ENCODE results near the gene OSBP2. TPM values are rescaled to one million over a fixed set of nuclear protein-coding genes. Genes with fewer than 3 reads are reported as not detected.
"Not testable (repeated sequence)": the region's sequence is repeated elsewhere in the genome, so short reads cannot be mapped to it uniquely, and the experiment has no call there.

OSBP2 gene
- total and polyA plus RNA-seq, 5 experiments from 2014 or later: 0.60 to 1.8 (median 0.75) TPM

DNA sequence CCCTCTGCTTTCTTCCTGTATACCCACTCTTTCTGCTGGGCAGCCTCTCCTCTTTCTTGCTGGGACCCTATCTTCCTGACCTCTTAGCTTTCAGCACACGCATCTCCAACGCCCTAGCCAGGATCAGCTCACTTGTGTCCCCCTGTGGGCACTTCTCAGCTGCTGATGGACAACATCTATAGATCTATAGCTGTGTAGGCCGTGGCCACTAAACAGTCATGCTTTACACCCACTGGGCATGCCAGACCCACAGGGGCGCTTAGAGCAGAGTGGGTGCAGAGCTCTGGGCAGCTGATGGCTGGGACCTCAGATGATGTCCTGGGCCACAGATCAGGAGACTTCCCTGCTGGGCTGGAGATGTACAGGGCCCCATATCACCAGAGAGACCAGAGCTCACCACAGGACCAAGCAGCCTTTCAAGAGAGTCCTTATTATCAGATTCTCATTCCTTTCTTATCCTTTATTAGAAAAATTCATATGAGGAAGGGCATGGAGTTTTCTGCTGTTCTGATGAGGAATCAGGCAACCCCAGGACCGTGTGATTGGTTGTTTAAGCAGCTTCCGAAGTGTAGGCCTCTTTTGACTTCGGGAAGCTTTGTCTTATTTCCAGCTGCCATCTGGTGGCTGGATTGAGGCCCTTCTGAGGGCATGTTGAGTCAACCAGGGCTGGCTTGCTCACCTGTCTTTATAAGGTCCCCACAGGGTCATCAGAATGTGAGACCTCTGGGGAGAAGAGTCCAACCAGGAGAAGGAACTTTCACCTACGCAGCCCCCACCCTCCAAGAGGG lies 60.5 kb downstream of the OSBP2 start:
- POLR2A ChIA-PET: interaction anchor here (0.9 to 1.7 kb wide), 2 partner anchors 119 to 120 kb away, joined by 4 to 9 read pairs; partner anchors contain the start of gene SLC35E4
- peaks cover 1 to 10% (median 5%) of the 10 kb centered on the region in 5 donors for H3K27me3 Mint-ChIP-seq
- H3K4me1 Mint-ChIP-seq: peaks cover 0 to 3% (median under 1%) of the 10 kb centered on the region in 4 donors
- peaks cover 0 to 5% (median 0%) of the 10 kb centered on the region in 9 donors for H3K9me3 Mint-ChIP-seq
- H3K4me3 Mint-ChIP-seq: no peak overlapping the region
- H3K36me3 Mint-ChIP-seq: peaks cover 0 to 5% (median 2%) of the 10 kb centered on the region in 3 donors
- peak; percentile 48 to 79 for ATAC-seq
- H3K27ac Mint-ChIP-seq: peak overlapping the region in 4 of 10 donors; percentile 19 to 88 (median 28)
- DNase-seq: peak in 7 of 10 donors; percentile 12 to 38 (median 32)

DNA sequence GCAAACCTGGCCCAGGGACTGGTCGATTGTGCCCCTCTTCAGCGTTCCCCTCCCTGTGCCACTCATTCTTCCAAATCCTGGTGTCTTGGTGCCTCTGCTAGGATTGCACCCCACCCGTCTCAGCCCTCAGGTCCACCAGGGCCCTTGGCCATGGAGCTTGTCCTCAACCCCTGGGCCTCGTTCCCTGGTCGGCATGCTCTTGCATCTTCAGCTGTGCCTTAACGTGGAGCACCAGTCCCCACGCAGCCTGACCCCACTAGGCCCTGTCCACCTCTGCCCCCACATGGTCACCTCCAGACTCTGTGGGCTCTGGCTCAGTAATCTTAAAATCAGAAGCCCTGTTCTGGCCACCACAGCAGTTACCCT lies 61.1 kb downstream of the OSBP2 start:
- peaks cover 1 to 10% (median 5%) of the 10 kb centered on the region in 5 donors for H3K27me3 Mint-ChIP-seq
- peaks cover 0 to 3% (median under 1%) of the 10 kb centered on the region in 4 donors for H3K4me1 Mint-ChIP-seq
- ATAC-seq: no peak
- no peak overlapping the region for H3K4me3 Mint-ChIP-seq
- H3K9me3 Mint-ChIP-seq: peaks cover 0 to 5% (median 0%) of the 10 kb centered on the region in 9 donors
- DNase-seq: no peak
- POLR2A ChIA-PET: interaction anchor here (0.9 to 1.7 kb wide), 2 partner anchors 120 to 121 kb away, joined by 4 to 9 read pairs; partner anchors contain the start of gene SLC35E4
- peak overlapping the region in 2 of 10 donors; percentile 27 to 29 for H3K27ac Mint-ChIP-seq
- peaks cover 0 to 5% (median 2%) of the 10 kb centered on the region in 3 donors for H3K36me3 Mint-ChIP-seq

DNA sequence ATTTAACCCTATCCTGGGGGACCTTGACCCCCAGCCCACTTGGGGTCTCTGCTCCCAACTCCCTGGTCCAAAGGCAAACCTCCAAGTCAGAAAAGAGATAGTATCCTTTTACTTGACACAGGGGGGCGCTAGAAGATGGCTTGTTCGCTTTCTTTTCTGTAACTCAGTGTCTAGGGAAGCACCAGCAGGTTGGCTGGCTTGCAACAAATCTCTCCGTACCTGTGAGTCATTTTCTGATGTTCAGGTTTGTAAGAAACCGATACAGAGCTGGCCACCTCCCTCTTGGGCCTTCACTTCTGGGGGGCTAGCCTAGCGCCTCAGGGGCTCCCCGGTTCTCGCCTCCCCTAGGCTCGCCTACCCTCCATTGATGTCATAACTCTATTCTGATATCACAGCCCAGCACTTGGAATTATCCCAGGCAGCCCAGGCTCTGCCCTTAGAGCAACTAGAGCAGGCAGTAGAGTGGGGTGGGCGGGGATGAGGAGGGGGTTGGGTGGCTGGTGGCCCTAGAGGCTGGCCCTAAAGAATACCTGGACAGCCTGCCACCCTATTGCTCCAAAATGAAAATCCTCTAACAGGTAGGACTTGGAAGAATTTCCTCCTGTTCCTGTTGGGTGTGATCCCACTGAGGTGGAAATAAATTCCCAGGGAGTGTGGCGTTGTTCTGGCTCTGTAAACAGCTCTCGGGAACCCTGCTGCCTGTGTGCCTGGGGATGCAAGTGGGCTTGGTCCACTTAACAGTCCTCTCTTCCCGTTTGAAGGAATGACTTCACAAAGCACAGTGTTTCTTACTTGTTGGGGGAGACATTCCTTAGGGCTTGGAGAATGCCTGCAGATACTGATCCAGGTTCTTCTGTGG lies 69.4 kb downstream of the OSBP2 start:
- no peak overlapping the region for H3K27ac Mint-ChIP-seq
- no peaks in the 10 kb centered on the region for H3K36me3 Mint-ChIP-seq
- no peaks in the 10 kb centered on the region for H3K4me1 Mint-ChIP-seq
- H3K9me3 Mint-ChIP-seq: no peaks in the 10 kb centered on the region
- H3K4me3 Mint-ChIP-seq: no peak overlapping the region
- ATAC-seq (peak; percentile 69 to 84), DNase-seq (peak in 9 of 10 donors; percentile 24 to 80 (median 56))
- H3K27me3 Mint-ChIP-seq: peaks cover 0 to 2% (median 0%) of the 10 kb centered on the region in 5 donors
- POLR2A ChIA-PET: interaction anchor here (1.2 kb wide), 1 partner anchor 321 kb away, joined by 4 read pairs; no protein-coding TSS in a partner anchor

DNA sequence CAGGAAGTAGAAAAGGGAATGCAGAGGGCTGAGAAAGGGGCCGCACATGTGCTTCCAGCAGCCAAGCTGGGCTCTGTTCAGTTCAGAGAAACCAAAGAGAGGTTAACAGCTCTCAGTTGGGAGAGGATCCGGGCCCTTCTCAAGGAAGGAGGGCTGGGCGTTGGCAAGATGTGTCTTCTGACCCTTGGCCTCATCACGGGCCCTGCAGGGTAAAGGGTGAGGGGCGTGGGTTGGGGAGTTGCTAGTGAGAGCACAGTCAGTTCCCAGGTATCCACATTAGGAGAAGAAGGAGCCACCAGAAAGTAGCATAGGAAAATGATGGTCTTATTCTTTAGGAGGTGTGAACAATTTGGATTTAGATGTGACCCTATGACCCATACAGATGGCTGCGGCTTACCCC lies 73.0 kb downstream of the OSBP2 start:
- Mint-ChIP-seq H3K9me3 (no peaks in the 10 kb centered on the region), H3K27me3 (peaks cover 0 to under 1% (median 0%) of the 10 kb centered on the region in 5 donors), H3K36me3 (no peaks in the 10 kb centered on the region), H3K27ac (no peak overlapping the region), H3K4me1 (no peaks in the 10 kb centered on the region), H3K4me3 (no peak overlapping the region)
- no peak for DNase-seq
- ATAC-seq: no peak
- POLR2A ChIA-PET: no interaction called here

DNA sequence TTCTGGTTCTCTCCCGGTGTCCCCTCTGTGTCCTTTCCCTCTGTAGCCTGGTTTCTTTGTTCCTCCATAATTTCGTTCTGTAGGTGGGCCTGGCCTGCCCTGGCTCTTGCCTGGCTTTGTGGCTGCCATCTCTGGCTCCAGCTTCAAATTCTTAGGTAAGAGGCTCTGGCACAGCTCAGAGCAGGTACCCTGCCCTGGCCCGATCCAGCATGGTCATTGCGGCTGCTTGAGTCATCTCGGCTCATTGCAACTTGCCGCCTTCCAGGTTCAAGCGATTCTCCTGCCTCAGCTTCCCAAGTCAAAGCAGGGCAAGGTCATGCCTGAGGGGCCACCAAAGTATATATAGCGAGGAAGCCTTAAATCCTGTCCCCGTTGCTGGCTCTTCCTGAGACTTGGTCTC lies 76.0 kb downstream of the OSBP2 start:
- Mint-ChIP-seq H3K27me3 (no peaks in the 10 kb centered on the region), H3K4me1 (no peaks in the 10 kb centered on the region), H3K36me3 (no peaks in the 10 kb centered on the region), H3K9me3 (no peaks in the 10 kb centered on the region), H3K4me3 (no peak overlapping the region), H3K27ac (no peak overlapping the region)
- DNase-seq (no peak), ATAC-seq (no peak)
- POLR2A ChIA-PET: no interaction called here

DNA sequence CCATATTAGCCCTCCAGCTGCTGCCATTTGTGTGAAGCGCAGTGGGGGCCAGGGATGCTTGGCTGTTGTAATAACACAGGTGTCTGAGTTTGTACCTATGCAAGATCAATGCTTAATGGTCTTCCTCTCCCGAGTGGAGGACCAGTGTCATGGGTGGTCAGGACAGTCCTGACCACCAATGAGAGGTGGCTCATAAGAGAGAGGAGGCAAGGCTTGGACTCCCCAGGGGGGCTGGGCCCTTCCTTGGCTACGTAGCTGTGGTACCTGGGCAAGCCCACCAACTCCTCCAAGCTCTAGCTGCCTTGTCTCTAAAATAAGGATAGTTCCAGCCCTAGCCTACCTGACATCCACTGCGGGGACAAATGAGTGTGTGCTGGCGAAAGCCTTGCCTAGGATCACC lies 79.2 kb downstream of the OSBP2 start:
- H3K4me1 Mint-ChIP-seq: no peaks in the 10 kb centered on the region
- H3K36me3 Mint-ChIP-seq: no peaks in the 10 kb centered on the region
- H3K9me3 Mint-ChIP-seq: no peaks in the 10 kb centered on the region
- no peak overlapping the region for H3K27ac Mint-ChIP-seq
- ATAC-seq: no peak
- H3K4me3 Mint-ChIP-seq: no peak overlapping the region
- POLR2A ChIA-PET: no interaction called here
- H3K27me3 Mint-ChIP-seq: no peaks in the 10 kb centered on the region
- no peak for DNase-seq

DNA sequence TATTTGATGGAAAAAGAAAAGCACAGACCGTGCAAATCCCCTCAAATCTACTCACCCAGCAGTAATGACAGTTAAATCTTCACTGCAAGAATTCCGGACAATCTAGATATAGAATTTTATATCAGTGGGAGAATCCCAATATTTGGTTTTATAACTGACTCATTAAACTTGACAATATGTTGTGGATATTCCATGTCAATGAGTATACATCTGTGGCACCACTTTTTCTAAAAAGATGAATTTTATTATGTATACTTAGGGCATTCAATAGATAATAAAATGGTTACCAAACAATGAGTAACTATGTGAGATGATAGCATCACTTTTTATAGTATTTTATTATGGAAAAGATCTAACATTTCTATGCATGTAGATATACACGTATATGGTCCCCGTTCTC lies 79.9 kb downstream of the OSBP2 start:
- H3K27ac Mint-ChIP-seq: no peak overlapping the region
- H3K36me3 Mint-ChIP-seq: no peaks in the 10 kb centered on the region
- no peaks in the 10 kb centered on the region for H3K27me3 Mint-ChIP-seq
- DNase-seq (no peak), ATAC-seq (no peak)
- POLR2A ChIA-PET: no interaction called here
- H3K4me3 Mint-ChIP-seq: no peak overlapping the region
- H3K4me1 Mint-ChIP-seq: peaks cover 0 to under 1% (median 0%) of the 10 kb centered on the region in 4 donors
- no peaks in the 10 kb centered on the region for H3K9me3 Mint-ChIP-seq

DNA sequence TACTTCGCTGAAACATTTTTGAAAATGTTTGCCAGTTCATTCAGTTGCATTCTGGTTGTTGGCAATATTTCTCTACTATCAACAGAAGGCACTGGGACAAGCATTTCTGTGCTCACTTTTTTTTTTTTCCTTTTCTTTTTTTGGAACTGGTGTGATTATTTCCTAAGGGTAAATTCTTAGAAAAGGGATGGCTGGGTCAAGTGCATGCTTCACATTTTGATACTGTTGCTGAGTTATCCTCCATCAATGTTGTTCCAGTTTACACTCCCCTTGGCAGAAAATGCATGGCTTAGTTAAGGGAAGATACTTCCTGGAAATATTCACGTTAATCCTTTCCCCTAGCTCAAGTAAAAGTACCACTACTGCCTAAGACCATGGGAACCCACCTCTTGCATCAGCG lies 81.8 kb downstream of the OSBP2 start:
- H3K36me3 Mint-ChIP-seq: no peaks in the 10 kb centered on the region

DNA sequence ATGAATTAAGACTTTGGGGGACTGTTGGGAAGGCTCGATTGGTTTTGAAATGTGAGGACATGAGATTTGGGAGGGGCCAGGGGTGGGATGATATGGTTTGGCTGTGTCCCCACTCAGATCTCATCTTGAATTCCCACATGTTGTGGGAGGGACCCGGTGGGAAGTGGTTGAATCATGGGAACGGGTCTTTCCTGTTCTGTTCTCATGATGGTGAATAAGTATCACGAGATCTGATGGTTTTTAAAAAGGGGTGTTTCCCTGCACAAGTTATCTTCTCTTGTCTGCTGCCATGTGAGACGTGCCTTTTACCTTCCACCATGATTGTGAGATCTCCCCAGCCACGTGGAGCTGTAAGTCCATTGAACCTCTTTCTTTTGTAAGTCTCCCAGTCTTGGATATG lies 82.5 kb downstream of the OSBP2 start:
- H3K4me3 Mint-ChIP-seq, H3K4me1 Mint-ChIP-seq, H3K27ac Mint-ChIP-seq, ATAC-seq, DNase-seq, POLR2A ChIA-PET, H3K9me3 Mint-ChIP-seq, H3K36me3 Mint-ChIP-seq, H3K27me3 Mint-ChIP-seq: not testable (repeated sequence)

More for the DNA sequence above, 81.8 kb downstream of the OSBP2 start:
- no peak overlapping the region for H3K27ac Mint-ChIP-seq
- DNase-seq (no peak), ATAC-seq (no peak)
- POLR2A ChIA-PET: no interaction called here
- H3K4me3 Mint-ChIP-seq: no peak overlapping the region
- H3K9me3 Mint-ChIP-seq: no peaks in the 10 kb centered on the region
- peaks cover 0 to 2% (median 0%) of the 10 kb centered on the region in 5 donors for H3K27me3 Mint-ChIP-seq
- H3K4me1 Mint-ChIP-seq: peaks cover 3 to 9% (median 5%) of the 10 kb centered on the region in 4 donors

DNA sequence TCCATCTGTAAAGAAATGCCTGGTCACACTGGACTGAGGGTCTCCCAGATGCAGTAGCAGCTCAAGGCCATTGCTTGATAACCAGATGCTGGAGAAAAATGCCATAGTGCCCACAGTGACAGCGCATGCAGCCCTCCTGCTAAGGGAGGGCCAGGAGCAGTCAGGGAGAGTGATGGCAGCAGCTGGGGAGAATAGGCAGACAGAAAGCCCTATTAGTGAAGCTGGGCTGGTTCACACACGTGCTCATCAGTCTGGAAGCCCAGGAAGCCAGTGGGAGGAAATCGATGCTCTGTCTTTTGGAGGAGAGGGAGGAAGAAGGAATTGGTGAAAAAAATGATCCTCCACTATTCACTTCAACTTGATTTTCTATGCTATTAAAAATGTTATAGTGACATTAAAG lies 82.9 kb downstream of the OSBP2 start:
- H3K36me3 Mint-ChIP-seq: no peaks in the 10 kb centered on the region
- DNase-seq: no peak
- peaks cover 3 to 9% (median 6%) of the 10 kb centered on the region in 4 donors for H3K4me1 Mint-ChIP-seq
- ATAC-seq: no peak
- no peaks in the 10 kb centered on the region for H3K9me3 Mint-ChIP-seq
- H3K4me3 Mint-ChIP-seq: no peak overlapping the region
- POLR2A ChIA-PET: no interaction called here
- no peak overlapping the region for H3K27ac Mint-ChIP-seq
- H3K27me3 Mint-ChIP-seq: peaks cover 0 to 5% (median 0%) of the 10 kb centered on the region in 5 donors

DNA sequence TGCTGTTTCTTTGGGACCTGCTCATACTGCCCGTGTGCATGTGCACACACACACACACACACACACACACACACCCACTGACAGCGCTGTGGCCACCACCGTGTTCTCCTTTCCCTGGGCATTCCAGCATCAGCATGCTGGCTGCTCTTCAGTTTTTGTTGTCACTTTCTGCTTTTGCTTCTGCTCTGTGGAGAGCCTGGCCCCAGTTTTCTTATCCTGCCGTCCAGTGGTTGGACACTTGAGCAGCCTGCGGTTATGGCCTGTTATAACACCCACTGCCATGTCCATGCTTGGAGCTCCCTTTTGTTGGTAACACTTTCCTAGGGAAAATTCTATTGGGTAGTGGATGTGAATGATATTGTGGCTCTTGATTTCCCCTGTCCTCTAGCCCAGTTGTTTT lies 83.6 kb downstream of the OSBP2 start:
- DNase-seq (no peak), ATAC-seq (no peak)
- Mint-ChIP-seq H3K9me3 (no peaks in the 10 kb centered on the region), H3K4me1 (peaks cover 3 to 9% (median 6%) of the 10 kb centered on the region in 4 donors), H3K27me3 (peaks cover 0 to 5% (median 0%) of the 10 kb centered on the region in 5 donors), H3K27ac (no peak overlapping the region), H3K36me3 (no peaks in the 10 kb centered on the region), H3K4me3 (no peak overlapping the region)
- POLR2A ChIA-PET: no interaction called here

DNA sequence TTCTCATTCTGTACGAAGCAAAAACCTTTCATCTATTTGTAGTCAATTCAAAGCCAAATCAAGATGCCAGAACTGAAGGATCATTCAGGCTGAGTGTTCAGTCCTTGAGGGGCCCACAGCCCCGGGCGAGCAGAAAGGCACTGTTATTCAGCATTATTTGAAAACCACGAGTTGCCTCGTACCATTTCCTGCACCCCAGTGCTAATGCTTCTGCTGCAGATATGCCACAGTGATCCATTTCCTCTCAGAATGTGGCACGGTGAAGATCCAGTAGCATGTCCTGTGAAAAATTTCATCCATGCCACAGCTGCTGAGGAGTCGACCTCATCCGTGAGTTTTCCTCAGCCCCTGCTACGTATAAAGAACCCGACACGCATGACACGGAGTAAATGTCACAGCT lies 85.4 kb downstream of the OSBP2 start:
- Mint-ChIP-seq H3K9me3 (no peaks in the 10 kb centered on the region), H3K4me3 (no peak overlapping the region), H3K27me3 (peaks cover 0 to 5% (median 0%) of the 10 kb centered on the region in 5 donors), H3K27ac (peak overlapping the region in 1 of 10 donors; percentile 7), H3K36me3 (no peaks in the 10 kb centered on the region), H3K4me1 (peaks cover 3 to 9% (median 6%) of the 10 kb centered on the region in 4 donors)
- no peak for ATAC-seq
- DNase-seq: no peak
- POLR2A ChIA-PET: no interaction called here

All from naive thymus-derived CD8-positive, alpha-beta T cell (primary cell).